Bronchial epithelial cell (primary cell): ENCODE measurements around the gene IL17D. TPM values are rescaled to one million over a fixed set of nuclear protein-coding genes. Genes with fewer than 3 reads are reported as not detected.

Source experiments
- DNase-seq: peaks from one replicate; pipeline ENCODE4 v3.0.0-alpha.2; 2010; ENCODE audit warnings: low read depth
- FAIRE-seq: peaks from 2 replicates; lab custom pipeline; 2011; peaks lifted over from hg19 to GRCh38; lab: Jason Lieb, UNC
- H3K27me3 ChIP-seq: 2 replicates; pipeline ENCODE4 v1.5.1; 2011; ENCODE audit warnings: low read length; ENCODE audit not compliant: control insufficient read depth, insufficient read depth
- H3K36me3 ChIP-seq: 2 replicates; pipeline ENCODE4 v1.5.1; 2011; ENCODE audit warnings: low read length; ENCODE audit not compliant: control insufficient read depth, insufficient read depth
- H3K4me3 ChIP-seq: 2 replicates; pipeline ENCODE4 v1.5.1; 2011; ENCODE audit warnings: mild to moderate bottlenecking, low read depth, low read length, control low read depth
- CTCF ChIP-seq: IDR thresholded peaks from 2 replicates; pipeline ENCODE4 v1.5.1; 2011; ENCODE audit warnings: mild to moderate bottlenecking, moderate library complexity, low read length, control low read depth, inconsistent platforms; ENCODE audit not compliant: insufficient read depth, severe bottlenecking
- total RNA-seq: library from RNA; depleted of rRNA; stranded (reverse); fragments of >200 nt; gene quantifications from 2 replicates; pipeline ENCODE4 v1.2.1, GENCODE V29; 2014

Gene IL17D
- total RNA-seq, 1 donor from 2014 or later = under 0.01 TPM

- FAIRE-seq = no peak
- DNase-seq = no peak
- no peak for TF ChIP-seq CTCF
- H3K27me3 ChIP-seq = no peaks in the 10 kb centered on the region
- no peak overlapping the region for H3K4me3 ChIP-seq
- H3K36me3 ChIP-seq = no peaks in the 10 kb centered on the region
Observed at GRCh38 chr13:20760872-20761271, 57.4 kb downstream of the IL17D start.

- no peak for DNase-seq
Observed at GRCh38 chr13:20767309-20767943, 63.9 kb downstream of the IL17D start.

GRCh38 chr13:20769091-20769490 is 65.6 kb downstream of the IL17D start:
- FAIRE-seq = no peak
- Histone ChIP-seq H3K36me3 (no peaks in the 10 kb centered on the region), H3K4me3 (no peak overlapping the region), H3K27me3 (no peaks in the 10 kb centered on the region)
- TF ChIP-seq CTCF = no peak
- DNase-seq = no peak

More at GRCh38 chr13:20767309-20767943, 63.9 kb downstream of the IL17D start:
- no peak for FAIRE-seq
- Histone ChIP-seq H3K27me3 (no peaks in the 10 kb centered on the region), H3K4me3 (no peak overlapping the region), H3K36me3 (no peaks in the 10 kb centered on the region)
- TF ChIP-seq CTCF = no peak

- no peak overlapping the region for H3K4me3 ChIP-seq
- no peak for DNase-seq
- no peaks in the 10 kb centered on the region for H3K27me3 ChIP-seq
- H3K36me3 ChIP-seq = no peaks in the 10 kb centered on the region
- TF ChIP-seq CTCF = no peak
- no peak for FAIRE-seq
Observed at GRCh38 chr13:20769834-20770233, 66.3 kb downstream of the IL17D start.

Other genes starting within 250 kb of the IL17D start
- gene CRYL1, start 177.8 kb upstream of the IL17D start, total RNA-seq = 17.9 and 35.2 TPM in 2 replicates
- gene IFT88, start 136.5 kb upstream of the IL17D start, total RNA-seq = 4.5 and 6.3 TPM in 2 replicates
- 4.6 and 5.3 TPM in 2 replicates for gene EEF1AKMT1, start 70.3 kb downstream of the IL17D start, total RNA-seq
- 14.7 and 16.8 TPM in 2 replicates for gene XPO4, start 199.0 kb downstream of the IL17D start, total RNA-seq